DMS153 treated with DMSO at 0.1 percent for 48 hours (cell line): ENCODE data around the gene HAS3.

Source experiments
- DNase-seq: peaks from one replicate; lab custom pipeline; 2025; ENCODE audit not compliant: unreplicated experiment; lab: John Stamatoyannopoulos, UW

Gene HAS3

GRCh38 chr16:69089091-69089910, 16.2 kb upstream of the HAS3 start:
- peak; percentile 67 for DNase-seq

GRCh38 chr16:69093974-69094373, 11.5 kb upstream of the HAS3 start:
- DNase-seq: peak; percentile 77

DNA sequence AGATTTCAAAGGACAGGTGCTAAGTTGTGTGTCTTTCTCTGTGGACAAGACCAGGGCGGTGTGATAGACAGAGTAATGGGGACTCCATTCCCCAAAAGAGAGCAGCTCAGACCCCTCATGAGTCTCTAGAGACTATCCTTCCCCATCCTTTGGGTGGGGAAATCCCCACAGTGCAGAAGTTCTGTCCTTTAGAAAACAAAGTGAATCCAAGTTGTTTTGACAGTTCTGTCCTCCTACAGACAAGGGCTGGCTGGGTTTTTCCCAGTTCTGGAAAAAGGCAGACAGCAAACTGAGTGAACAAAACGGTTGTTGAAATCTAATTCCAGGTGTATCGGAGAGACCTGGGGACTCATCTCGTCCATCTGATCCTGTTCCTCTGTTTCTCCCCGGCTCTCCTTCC, 11.0 kb upstream of the HAS3 start:
- no peak for DNase-seq

DNA sequence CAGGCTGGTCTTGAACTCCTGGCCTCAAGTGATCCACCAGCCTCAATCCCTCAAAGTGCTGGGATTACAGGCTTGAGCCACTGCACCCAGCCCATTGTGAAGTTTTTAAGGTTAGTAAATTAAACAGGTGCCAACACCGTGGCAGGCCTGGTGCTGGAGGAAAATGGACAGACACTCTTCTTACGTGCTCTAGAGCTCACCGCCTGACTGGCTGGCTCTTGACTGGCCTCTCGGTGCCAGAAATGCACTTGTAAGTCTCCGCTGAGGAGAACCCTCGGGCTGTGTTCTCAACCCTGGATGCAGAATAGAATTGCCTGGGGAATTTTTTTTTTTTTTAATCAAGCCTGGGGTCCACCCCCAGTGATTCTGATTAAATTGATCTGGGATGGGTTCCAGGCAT, 10.3 kb upstream of the HAS3 start:
- no peak for DNase-seq

DNA sequence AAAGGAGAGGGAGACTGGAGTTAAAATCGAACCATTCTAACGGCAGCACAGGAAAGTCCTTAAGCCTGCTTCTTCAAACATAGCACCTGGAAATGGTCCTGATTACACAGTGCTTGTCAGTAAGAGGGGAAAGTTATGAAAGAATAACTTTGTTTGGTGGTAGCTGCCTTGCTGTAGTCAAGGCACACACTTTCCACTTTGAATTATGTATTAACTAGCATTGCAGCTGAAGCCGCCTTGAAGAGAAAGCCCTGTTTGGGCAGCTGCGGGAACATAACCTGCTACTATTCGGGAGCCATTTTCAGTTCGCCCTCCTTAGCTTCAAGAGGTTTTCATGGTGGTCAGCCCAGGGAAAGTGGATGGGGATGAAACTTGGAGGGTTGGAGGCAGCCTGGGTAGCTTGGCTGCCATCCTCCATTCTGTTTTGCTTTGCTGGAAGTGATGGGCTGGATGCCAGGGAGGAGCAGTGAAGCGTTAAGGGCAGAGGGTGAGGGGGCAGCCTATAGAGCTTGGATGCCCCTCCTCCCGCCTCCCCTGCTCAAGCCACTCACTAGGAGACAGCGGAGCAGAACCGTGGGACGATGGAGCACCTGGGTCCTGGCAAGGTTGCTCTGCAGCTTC, 5.3 kb upstream of the HAS3 start:
- DNase-seq: no peak

DNA sequence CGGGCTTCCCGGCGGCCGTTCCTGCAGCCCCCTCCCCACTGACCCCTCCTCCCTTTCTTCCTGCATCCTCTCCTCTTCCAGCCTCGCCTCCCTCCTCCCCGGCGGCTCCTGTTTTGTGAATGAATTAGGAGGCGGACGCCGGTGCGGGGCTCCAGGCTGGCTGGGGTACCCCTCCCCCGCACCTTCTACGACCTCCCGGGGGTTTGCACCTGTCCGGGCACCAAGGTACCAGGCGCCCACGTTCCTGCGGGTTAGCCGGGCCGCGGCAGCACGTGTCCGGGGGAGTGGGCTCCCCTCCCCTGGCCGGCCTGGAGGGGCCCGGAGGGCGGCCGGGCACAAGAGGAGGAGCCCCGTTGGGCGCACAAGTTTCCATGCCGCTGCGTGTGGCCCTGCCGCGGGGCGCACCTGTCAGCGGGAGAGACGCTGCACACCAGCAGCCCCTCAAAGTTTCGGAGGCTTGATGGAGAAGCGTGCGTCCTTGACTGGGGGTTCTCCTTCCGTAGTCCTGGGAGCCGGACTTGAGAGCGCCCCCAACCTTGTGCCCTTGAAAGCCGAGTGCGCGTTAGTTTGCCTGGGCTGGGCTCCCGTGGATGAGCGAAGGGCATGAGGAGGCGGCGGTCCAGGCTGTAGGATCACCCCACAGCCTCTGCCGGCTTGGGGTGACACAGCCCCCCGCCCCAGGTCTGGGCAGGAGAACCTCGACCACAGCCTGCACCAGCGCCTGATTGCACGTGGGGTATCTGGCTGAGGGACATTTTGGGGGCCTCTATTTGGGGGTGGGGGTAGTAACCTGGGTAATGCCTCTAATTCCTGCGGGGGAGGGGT, 1.2 kb downstream of the HAS3 start:
- DNase-seq: no peak

GRCh38 chr16:69107316-69107962, 2.0 kb downstream of the HAS3 start:
- DNase-seq: no peak

- no peak for DNase-seq
These were observed 2.8 kb downstream of the HAS3 start for GRCh38 chr16:69108064-69108904.

GRCh38 chr16:69108905-69109252, 3.4 kb downstream of the HAS3 start:
- DNase-seq: no peak

DNA sequence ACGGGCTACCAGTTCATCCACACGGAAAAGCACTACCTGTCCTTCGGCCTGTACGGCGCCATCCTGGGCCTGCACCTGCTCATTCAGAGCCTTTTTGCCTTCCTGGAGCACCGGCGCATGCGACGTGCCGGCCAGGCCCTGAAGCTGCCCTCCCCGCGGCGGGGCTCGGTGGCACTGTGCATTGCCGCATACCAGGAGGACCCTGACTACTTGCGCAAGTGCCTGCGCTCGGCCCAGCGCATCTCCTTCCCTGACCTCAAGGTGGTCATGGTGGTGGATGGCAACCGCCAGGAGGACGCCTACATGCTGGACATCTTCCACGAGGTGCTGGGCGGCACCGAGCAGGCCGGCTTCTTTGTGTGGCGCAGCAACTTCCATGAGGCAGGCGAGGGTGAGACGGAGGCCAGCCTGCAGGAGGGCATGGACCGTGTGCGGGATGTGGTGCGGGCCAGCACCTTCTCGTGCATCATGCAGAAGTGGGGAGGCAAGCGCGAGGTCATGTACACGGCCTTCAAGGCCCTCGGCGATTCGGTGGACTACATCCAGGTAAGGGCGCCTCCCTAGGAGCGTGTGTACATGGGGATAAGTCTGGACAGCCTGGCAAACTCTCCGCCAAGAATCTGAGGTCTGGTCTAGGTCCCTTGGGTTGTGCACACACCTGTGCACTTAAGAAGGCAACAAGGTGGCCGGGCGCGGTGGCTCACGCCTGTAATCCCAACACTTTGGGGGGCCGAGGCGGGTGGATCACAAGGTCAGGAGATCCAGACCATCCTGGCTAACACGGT, 4.2 kb downstream of the HAS3 start:
- DNase-seq: no peak

- no peak for DNase-seq
These were observed 5.0 kb downstream of the HAS3 start for GRCh38 chr16:69110406-69110805.

DNA sequence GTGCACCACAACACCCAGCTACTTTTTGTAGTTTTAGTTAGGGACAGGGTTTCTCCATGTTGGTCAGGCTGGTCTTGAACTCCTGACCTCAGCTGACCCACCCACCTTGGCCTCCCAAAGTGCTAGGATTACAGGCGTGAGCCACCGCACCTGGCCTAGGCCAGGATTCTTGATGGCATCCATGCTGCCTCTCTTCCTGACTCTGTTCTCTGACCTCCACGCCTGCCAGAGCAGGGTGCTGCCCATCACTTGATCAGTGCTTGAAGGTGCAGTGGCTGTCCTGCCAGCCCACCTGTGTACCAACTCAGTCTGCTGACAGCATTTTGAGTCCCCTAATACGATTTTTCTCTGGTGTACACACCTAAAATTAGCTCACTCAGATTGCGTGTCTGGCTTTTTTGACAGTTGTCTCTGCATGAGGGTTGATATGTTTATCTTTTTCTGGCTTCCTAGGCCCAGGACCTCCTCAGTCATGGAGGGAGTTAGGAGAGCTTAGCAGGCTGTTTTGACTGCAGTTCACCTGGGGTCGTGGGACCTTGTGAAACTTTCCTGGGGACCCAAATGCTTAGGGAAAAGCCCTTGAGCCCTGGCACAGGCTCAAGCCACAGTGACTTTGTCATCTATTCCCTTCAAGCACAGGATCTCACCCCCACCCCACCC, 5.9 kb downstream of the HAS3 start:
- DNase-seq: no peak

GRCh38 chr16:69111876-69112230, 6.4 kb downstream of the HAS3 start:
- DNase-seq: no peak

DNA sequence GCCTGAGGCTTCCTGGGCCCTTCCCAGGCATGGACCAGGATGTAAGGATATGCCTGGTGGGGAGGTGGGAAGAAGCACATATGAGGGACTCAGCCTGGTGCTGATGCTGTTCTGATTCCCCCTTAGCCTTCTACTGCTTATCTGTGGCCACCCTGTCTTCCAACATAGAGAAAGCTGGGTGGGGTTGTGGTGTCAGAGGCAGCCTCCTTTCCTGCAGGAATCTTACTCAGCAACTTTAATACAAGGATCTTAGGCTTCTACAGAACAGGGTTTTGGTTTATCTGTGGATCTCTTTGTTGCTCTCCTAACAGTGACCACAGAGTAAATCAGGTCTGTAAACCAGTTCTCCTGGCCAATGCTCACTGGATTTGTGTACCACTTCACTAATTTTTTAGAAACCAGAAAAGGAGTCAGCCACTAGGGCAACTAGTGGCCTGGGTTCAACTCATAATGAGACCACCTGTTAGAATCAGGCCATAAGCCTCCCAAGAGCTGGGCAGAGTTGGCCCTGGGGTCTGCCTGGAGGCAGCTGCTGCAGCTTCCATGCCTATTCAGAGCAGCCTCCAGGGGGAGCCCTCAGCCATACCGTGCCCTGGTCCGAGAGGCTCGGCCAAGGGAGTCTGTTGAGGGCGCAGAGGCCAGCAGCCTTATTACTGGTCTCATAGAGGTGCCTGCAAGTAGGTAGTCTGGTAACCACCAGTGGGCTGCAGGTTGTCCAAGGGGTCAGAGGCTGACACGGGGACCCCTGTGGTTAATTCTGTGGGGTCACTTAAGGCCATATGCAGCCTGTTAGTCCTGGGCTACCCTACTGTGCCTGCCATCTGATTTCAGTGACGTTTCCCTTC, 7.1 kb downstream of the HAS3 start:
- DNase-seq: no peak

GRCh38 chr16:69113216-69113615, 7.8 kb downstream of the HAS3 start:
- no peak for DNase-seq

DNA sequence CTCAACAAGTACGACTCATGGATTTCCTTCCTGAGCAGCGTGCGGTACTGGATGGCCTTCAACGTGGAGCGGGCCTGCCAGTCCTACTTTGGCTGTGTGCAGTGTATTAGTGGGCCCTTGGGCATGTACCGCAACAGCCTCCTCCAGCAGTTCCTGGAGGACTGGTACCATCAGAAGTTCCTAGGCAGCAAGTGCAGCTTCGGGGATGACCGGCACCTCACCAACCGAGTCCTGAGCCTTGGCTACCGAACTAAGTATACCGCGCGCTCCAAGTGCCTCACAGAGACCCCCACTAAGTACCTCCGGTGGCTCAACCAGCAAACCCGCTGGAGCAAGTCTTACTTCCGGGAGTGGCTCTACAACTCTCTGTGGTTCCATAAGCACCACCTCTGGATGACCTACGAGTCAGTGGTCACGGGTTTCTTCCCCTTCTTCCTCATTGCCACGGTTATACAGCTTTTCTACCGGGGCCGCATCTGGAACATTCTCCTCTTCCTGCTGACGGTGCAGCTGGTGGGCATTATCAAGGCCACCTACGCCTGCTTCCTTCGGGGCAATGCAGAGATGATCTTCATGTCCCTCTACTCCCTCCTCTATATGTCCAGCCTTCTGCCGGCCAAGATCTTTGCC, 9.0 kb downstream of the HAS3 start:
- DNase-seq: no peak

- DNase-seq: no peak
These were observed 9.5 kb downstream of the HAS3 start for GRCh38 chr16:69114976-69115355.

DNA sequence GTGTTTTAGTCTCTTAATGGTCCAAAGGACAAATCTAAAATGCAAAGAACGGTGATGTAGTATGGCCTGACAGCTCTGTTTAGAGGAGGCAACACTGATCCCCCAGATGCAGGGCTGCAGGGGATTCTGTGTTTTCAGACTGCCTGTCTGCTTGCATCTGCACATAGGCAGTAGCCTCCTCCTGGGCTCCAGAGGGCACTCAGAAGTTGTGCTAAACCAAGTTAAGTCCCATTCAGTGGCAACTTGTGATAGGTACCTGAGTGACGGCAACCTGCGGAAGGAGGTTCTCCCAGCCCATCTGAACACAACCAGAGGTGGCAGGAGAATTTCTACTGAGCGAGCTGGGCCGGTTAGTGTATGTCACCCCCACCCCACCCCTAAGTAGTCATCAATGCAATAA, 9.9 kb downstream of the HAS3 start:
- no peak for DNase-seq
